Keratinocyte (primary cell): Measurements from ENCODE around the gene CFAP20DC. TPM values are rescaled to one million over a fixed set of nuclear protein-coding genes. Genes with fewer than 3 reads are reported as not detected.

ENCODE experiments used
- DNase-seq: peaks from one replicate; pipeline ENCODE4 v3.0.0-alpha.2; 2011; ENCODE audit warnings: low read depth, missing footprints, low spot score
- FAIRE-seq: peaks from 2 replicates; lab custom pipeline; 2011; peaks lifted over from hg19 to GRCh38; lab: Jason Lieb, UNC
- H2AFZ ChIP-seq: 2 replicates; pipeline ENCODE4 v1.6.0; 2012; ENCODE audit warnings: low read length, control low read depth, inconsistent platforms; ENCODE audit not compliant: control insufficient read depth
- H3K27ac ChIP-seq: 2 replicates; pipeline ENCODE4 v1.5.1; 2011; ENCODE audit warnings: low read length; ENCODE audit not compliant: control insufficient read depth, insufficient read depth
- H3K27me3 ChIP-seq: 3 replicates; pipeline ENCODE4 v1.6.0; 2011; ENCODE audit warnings: low read length; ENCODE audit not compliant: control insufficient read depth, insufficient read depth; ENCODE audit errors: extremely low read depth
- H3K36me3 ChIP-seq, 2 experiments: 2 replicates in 1 of 2; 3 replicates in 1 of 2; pipeline ENCODE4 v1.5.1; 2011; ENCODE audit warnings: low read length in 2 of 2, mild to moderate bottlenecking in 1 of 2; ENCODE audit not compliant: control insufficient read depth in 2 of 2, insufficient read depth in 2 of 2; ENCODE audit errors: extremely low read depth in 1 of 2
- H3K4me1 ChIP-seq: 3 replicates; pipeline ENCODE4 v1.5.1; 2011; ENCODE audit warnings: low read length; ENCODE audit not compliant: control insufficient read depth, insufficient read depth; ENCODE audit errors: extremely low read depth
- H3K4me2 ChIP-seq: 3 replicates; pipeline ENCODE4 v1.6.0; 2011; ENCODE audit warnings: low read depth, low read length; ENCODE audit not compliant: control insufficient read depth, insufficient read depth; ENCODE audit errors: extremely low read depth
- H3K4me3 ChIP-seq, 3 experiments: fragments of 200-600 bp in 1 of 3; sonication (generic) in 1 of 3; 2 replicates in 2 of 3; 3 replicates in 1 of 3; pipeline ENCODE4 v1.5.1; 2011 to 2016; ENCODE audit warnings: low read length in 3 of 3, mild to moderate bottlenecking in 3 of 3, control low read depth in 2 of 3, inconsistent platforms in 1 of 3, low read depth in 1 of 3, mixed read lengths in 1 of 3, mixed run types in 1 of 3, moderate library complexity in 1 of 3; ENCODE audit not compliant: control insufficient read depth in 2 of 3, insufficient read depth in 2 of 3; ENCODE audit errors: extremely low read depth in 1 of 3
- H3K79me2 ChIP-seq: 2 replicates; pipeline ENCODE4 v1.6.0; 2012; ENCODE audit warnings: low read length; ENCODE audit not compliant: control insufficient read depth, insufficient read depth
- H3K9ac ChIP-seq: 3 replicates; pipeline ENCODE4 v1.6.0; 2011; ENCODE audit warnings: low read length; ENCODE audit not compliant: control insufficient read depth, insufficient read depth; ENCODE audit errors: extremely low read depth
- H3K9me1 ChIP-seq: 3 replicates; pipeline ENCODE4 v1.6.0; 2011; ENCODE audit warnings: low read length; ENCODE audit not compliant: control insufficient read depth, insufficient read depth; ENCODE audit errors: extremely low read depth
- H3K9me3 ChIP-seq: 2 replicates; pipeline ENCODE4 v1.5.1; 2012; ENCODE audit warnings: low read depth, low read length; ENCODE audit not compliant: control insufficient read depth
- H4K20me1 ChIP-seq: 3 replicates; pipeline ENCODE4 v1.6.0; 2011; ENCODE audit warnings: low read length; ENCODE audit not compliant: control insufficient read depth, insufficient read depth; ENCODE audit errors: extremely low read depth
- EZH2 ChIP-seq: IDR thresholded peaks from one replicate; pipeline ENCODE4 v1.6.1; 2012; ENCODE audit warnings: inconsistent platforms, mild to moderate bottlenecking, low read length, moderate library complexity
- dilution Hi-C: fragments of 300-500 bp; cut with MboI; formaldehyde crosslinking; loops from one replicate; pipeline ENCODE4 v1.7.0; 2020; ENCODE audit warnings: low sequenced_read_pairs; ENCODE audit not compliant: extremely low pct_ligation_motif_present
- polyA plus RNA-seq, 5 experiments: library from polyadenylated mRNA; depleted of rRNA in 3 of 5; stranded (reverse) in 3 of 5; stranded (forward) in 1 of 5; unstranded in 1 of 5; fragments of >200 nt; gene quantifications; 1 replicate in 1 of 5; 2 replicates in 3 of 5; 3 replicates in 1 of 5; pipeline versions ENCODE4 v1.2.1 to v1.2.3, GENCODE V29; 2011 to 2012; ENCODE audit warnings: missing spikeins in 2 of 5, low read depth in 1 of 5, low replicate concordance in 1 of 5
- TF ChIP-seq, protein P1 (sequence below), 3 experiments: IDR thresholded peaks in 1 of 3; conservative IDR thresholded peaks in 1 of 3; optimal IDR thresholded peaks in 1 of 3; 2 replicates in 2 of 3; 3 replicates in 1 of 3; pipeline versions ENCODE3 to v1.5.1; 2011; ENCODE audit warnings: low read length in 3 of 3, mild to moderate bottlenecking in 3 of 3, moderate library complexity in 2 of 3, control low read depth in 1 of 3, inconsistent platforms in 1 of 3; ENCODE audit not compliant: insufficient read depth in 2 of 3; ENCODE audit errors: extremely low read depth in 1 of 3

CFAP20DC gene
- polyA plus RNA-seq, 1 donor (not counting 4 experiments of a cell fraction or from before 2014, with no cell fraction given), result 6.3 TPM

DNA sequence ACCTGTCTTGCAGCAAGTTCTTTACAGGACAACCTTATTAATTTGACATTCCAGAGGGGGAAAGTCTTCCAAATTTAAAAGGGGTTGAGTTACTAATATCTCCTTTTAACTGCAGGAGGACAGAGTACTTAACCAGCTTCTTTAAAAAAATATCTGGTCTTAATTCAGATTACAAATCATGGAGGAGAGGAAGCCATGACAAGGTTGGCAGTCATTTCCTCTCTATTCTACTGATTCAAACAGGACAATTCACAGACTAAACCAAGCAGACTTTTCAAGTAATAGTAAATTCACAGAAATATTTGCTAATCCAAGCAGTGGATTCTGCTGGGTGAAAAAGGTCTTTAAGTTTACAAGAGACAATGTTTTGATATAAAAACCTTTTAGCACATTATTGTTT lies 185.3 kb downstream of the CFAP20DC start:
- Histone ChIP-seq H3K9me3 (no peaks in the 10 kb centered on the region), H3K9me1 (no peaks in the 10 kb centered on the region), H3K79me2 (no peaks in the 10 kb centered on the region), H3K27ac (no peak overlapping the region), H3K9ac (no peak overlapping the region), H3K4me2 (no peak overlapping the region), H4K20me1 (no peaks in the 10 kb centered on the region), H3K4me1 (no peaks in the 10 kb centered on the region), H3K27me3 (no peaks in the 10 kb centered on the region), H3K4me3 (no peak overlapping the region), H2AFZ (no peak overlapping the region), H3K36me3 (peaks cover 0 to 2% of the 10 kb centered on the region in 2 experiments)
- DNase-seq, result no peak
- FAIRE-seq, result no peak
- no peak for TF ChIP-seq EZH2
- TF ChIP-seq, protein P1, sequence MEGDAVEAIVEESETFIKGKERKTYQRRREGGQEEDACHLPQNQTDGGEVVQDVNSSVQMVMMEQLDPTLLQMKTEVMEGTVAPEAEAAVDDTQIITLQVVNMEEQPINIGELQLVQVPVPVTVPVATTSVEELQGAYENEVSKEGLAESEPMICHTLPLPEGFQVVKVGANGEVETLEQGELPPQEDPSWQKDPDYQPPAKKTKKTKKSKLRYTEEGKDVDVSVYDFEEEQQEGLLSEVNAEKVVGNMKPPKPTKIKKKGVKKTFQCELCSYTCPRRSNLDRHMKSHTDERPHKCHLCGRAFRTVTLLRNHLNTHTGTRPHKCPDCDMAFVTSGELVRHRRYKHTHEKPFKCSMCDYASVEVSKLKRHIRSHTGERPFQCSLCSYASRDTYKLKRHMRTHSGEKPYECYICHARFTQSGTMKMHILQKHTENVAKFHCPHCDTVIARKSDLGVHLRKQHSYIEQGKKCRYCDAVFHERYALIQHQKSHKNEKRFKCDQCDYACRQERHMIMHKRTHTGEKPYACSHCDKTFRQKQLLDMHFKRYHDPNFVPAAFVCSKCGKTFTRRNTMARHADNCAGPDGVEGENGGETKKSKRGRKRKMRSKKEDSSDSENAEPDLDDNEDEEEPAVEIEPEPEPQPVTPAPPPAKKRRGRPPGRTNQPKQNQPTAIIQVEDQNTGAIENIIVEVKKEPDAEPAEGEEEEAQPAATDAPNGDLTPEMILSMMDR (optimal IDR thresholded peaks at IDR 0.05 in 1 of 3, IDR thresholded peaks at IDR 0.05 in 1 of 3, conservative IDR thresholded peaks at IDR 0.05 in 1 of 3; ENCODE audit: extremely low read depth in 1 of 3, insufficient read depth in 2 of 3, low read length in 3 of 3), result no peak
- dilution Hi-C loops, result no loop called here

DNA sequence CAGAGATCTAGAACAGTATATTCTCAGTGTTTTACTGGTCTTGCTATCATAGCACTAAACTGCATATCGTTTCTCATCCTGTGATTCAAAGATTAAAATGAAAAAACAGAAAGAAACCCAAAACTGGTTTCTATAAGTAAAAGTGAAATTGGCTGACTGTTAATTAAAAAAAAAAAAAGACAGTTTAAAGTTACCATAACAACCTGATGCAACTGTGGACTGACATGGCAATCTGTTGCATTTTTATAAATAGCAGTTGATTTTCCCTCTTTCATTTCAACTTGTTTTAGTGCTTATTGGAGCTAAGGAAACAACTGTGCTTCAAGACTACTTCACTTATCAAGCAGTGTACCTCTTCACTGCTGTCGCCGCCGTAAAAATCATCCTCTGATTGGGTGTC lies 186.6 kb downstream of the CFAP20DC start:
- no peaks in the 10 kb centered on the region for H3K27me3 ChIP-seq
- TF ChIP-seq, protein P1 (optimal IDR thresholded peaks at IDR 0.05 in 1 of 3, IDR thresholded peaks at IDR 0.05 in 1 of 3, conservative IDR thresholded peaks at IDR 0.05 in 1 of 3; ENCODE audit: extremely low read depth in 1 of 3, insufficient read depth in 2 of 3, low read length in 3 of 3), result no peak
- TF ChIP-seq EZH2, result no peak
- no peaks in the 10 kb centered on the region for H3K4me1 ChIP-seq
- no peak overlapping the region for H3K4me3 ChIP-seq
- no peak for DNase-seq
- no peak overlapping the region for H3K27ac ChIP-seq
- no peak overlapping the region for H2AFZ ChIP-seq
- FAIRE-seq, result no peak
- no peaks in the 10 kb centered on the region for H3K9me1 ChIP-seq
- dilution Hi-C loops, result no loop called here
- no peaks in the 10 kb centered on the region for H3K9me3 ChIP-seq
- H3K79me2 ChIP-seq, result no peaks in the 10 kb centered on the region
- H4K20me1 ChIP-seq, result no peaks in the 10 kb centered on the region
- H3K4me2 ChIP-seq, result no peak overlapping the region
- no peak overlapping the region for H3K9ac ChIP-seq
- H3K36me3 ChIP-seq, result peaks cover 0 to 2% of the 10 kb centered on the region in 2 experiments
